ENCODE results near the gene SNX2. TPM values are rescaled to one million over a fixed set of nuclear protein-coding genes. Genes with fewer than 3 reads are reported as not detected.

Gene SNX2
- total RNA-seq, 2 donors from 2014 or later = 61.0 to 71.9 TPM

DNA sequence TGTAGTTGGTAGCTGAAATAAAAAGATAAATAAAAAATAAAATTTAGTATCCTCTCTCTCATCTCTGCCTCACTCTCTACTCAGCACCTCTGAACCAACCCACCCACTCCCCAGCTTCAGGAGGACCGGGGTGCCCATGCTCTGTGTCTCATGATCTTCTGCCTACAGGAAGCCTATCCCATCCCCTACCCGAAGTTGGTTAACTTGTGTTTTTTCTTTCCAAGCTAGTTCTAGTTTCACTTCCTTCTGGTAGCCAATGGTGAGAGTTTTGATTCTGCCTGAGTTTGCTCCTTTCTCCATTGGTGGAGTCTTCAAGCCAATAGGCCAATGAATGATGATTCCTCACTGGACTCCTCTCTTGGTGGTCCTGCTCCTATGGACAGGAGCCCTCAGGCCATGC lies 102.6 kb downstream of the SNX2 start:
- no peaks in the 10 kb centered on the region for H3K9me3 ChIP-seq
- H3K4me3 ChIP-seq = no peak overlapping the region
- intact Hi-C loops (cut with DNase I) = no loop called here
- TF ChIP-seq, protein P1, sequence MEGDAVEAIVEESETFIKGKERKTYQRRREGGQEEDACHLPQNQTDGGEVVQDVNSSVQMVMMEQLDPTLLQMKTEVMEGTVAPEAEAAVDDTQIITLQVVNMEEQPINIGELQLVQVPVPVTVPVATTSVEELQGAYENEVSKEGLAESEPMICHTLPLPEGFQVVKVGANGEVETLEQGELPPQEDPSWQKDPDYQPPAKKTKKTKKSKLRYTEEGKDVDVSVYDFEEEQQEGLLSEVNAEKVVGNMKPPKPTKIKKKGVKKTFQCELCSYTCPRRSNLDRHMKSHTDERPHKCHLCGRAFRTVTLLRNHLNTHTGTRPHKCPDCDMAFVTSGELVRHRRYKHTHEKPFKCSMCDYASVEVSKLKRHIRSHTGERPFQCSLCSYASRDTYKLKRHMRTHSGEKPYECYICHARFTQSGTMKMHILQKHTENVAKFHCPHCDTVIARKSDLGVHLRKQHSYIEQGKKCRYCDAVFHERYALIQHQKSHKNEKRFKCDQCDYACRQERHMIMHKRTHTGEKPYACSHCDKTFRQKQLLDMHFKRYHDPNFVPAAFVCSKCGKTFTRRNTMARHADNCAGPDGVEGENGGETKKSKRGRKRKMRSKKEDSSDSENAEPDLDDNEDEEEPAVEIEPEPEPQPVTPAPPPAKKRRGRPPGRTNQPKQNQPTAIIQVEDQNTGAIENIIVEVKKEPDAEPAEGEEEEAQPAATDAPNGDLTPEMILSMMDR (IDR thresholded peaks at IDR 0.05) = no peak
- no peak overlapping the region for H3K9ac ChIP-seq (ENCODE audit: low read depth in 2 of 2, low read length in 2 of 2)
- no peaks in the 10 kb centered on the region for H3K27me3 ChIP-seq
- no peak for DNase-seq
- H3K27ac ChIP-seq = no peak overlapping the region
- H3K36me3 ChIP-seq = no peaks in the 10 kb centered on the region
- no peaks in the 10 kb centered on the region for H3K4me1 ChIP-seq

DNA sequence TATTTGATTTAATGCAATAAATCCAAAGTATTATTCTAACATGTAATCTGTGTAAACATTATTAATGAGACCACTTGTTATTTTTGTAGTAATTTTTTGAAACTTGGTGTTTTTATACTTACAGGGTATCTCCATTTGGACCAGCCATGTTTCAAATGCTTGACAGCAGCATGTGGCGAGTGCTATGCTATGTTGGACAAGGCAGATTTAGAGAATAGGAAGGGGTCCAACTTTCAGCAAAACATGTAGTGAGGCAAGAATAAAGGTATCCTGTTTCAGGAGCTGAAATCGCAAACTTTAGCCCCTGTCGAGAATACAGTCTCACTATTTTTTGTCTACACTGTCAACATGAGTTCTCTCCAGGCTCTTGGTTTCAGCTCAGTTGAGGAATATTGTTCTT lies 104.2 kb downstream of the SNX2 start:
- TF ChIP-seq, protein P1 (IDR thresholded peaks at IDR 0.05) = no peak
- Histone ChIP-seq H3K4me1 (no peaks in the 10 kb centered on the region), H3K4me3 (no peak overlapping the region), H3K27ac (no peak overlapping the region), H3K9me3 (no peaks in the 10 kb centered on the region), H3K27me3 (no peaks in the 10 kb centered on the region), H3K9ac (ENCODE audit: low read depth in 2 of 2, low read length in 2 of 2) (no peak overlapping the region), H3K36me3 (no peaks in the 10 kb centered on the region)
- intact Hi-C loops (cut with DNase I) = no loop called here
- DNase-seq = no peak

Other genes with a start within 250 kb of the SNX2 start
- 10 to 100 TPM in 1 of 2 donors, 1 to 10 TPM in 1; 8.8 to 17.0 TPM for gene SNX24, start 70.5 kb downstream of the SNX2 start, total RNA-seq